H1 (cell line): ENCODE results near the gene GOLGA3.
"Not testable (repeated sequence)": the region's sequence is repeated elsewhere in the genome, so short reads cannot be mapped to it uniquely, and the experiment has no call there.

Source experiments
- EZH2 ChIP-seq: fragments of 200-600 bp; sonication (generic); IDR thresholded peaks from 2 replicates; pipeline ENCODE4 v1.7.1; 2012; ENCODE audit warnings: low read depth, mild to moderate bottlenecking, moderate library complexity, low read length, inconsistent platforms; ENCODE audit not compliant: severe bottlenecking
- RFX5 ChIP-seq: IDR thresholded peaks from 2 replicates; pipeline ENCODE4 v1.6.1; 2011; ENCODE audit warnings: low read depth, low read length, improper control_type of control experiment, borderline replicate concordance
- RNF2 ChIP-seq: fragments of 200-900, 300-1000 bp; sonication (generic); IDR thresholded peaks from 2 replicates; pipeline ENCODE4 v1.7.1; 2016; ENCODE audit warnings: borderline replicate concordance, low read depth, mild to moderate bottlenecking, antibody characterized with exemption, low read length; ENCODE audit not compliant: poor library complexity, severe bottlenecking; ENCODE audit errors: missing control alignments
- TF ChIP-seq, protein P1 (sequence below): IDR thresholded peaks from 2 replicates; pipeline ENCODE4 v1.6.1; 2012; ENCODE audit warnings: low read length, inconsistent platforms
- TF ChIP-seq, protein P2 (sequence below), 3 experiments: IDR thresholded peaks; 1 replicate in 2 of 3; 2 replicates in 1 of 3; pipeline versions ENCODE4 v1.5.1 to v1.6.1; 2011; ENCODE audit warnings: low read length in 3 of 3, mild to moderate bottlenecking in 3 of 3, inconsistent platforms in 2 of 3, low read depth in 1 of 3, moderate library complexity in 1 of 3; ENCODE audit not compliant: insufficient read depth in 1 of 3; ENCODE audit errors: control extremely low read depth in 1 of 3

DNA sequence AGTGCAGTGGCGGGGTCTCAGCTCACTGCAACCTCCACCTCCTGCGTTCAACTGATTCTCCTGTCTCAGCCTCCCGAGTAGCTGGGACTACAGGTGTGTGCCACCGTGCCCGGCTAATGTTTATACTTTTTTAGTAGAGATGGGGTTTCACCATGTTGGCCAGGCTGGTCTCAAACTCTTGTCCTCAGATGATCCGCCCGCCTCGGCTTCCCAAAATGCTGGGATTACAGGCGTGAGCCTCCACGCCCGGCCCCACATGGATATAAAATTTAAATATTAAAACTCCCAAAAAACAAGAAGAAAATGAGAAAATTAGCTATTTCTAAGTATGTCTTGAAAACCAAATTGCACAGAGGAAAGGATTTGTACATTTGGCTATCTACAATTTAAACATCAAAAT is 16.0 kb upstream of the GOLGA3 start:
- TF ChIP-seq, protein P1, sequence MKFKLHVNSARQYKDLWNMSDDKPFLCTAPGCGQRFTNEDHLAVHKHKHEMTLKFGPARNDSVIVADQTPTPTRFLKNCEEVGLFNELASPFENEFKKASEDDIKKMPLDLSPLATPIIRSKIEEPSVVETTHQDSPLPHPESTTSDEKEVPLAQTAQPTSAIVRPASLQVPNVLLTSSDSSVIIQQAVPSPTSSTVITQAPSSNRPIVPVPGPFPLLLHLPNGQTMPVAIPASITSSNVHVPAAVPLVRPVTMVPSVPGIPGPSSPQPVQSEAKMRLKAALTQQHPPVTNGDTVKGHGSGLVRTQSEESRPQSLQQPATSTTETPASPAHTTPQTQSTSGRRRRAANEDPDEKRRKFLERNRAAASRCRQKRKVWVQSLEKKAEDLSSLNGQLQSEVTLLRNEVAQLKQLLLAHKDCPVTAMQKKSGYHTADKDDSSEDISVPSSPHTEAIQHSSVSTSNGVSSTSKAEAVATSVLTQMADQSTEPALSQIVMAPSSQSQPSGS = not testable (repeated sequence)
- TF ChIP-seq, protein P2, sequence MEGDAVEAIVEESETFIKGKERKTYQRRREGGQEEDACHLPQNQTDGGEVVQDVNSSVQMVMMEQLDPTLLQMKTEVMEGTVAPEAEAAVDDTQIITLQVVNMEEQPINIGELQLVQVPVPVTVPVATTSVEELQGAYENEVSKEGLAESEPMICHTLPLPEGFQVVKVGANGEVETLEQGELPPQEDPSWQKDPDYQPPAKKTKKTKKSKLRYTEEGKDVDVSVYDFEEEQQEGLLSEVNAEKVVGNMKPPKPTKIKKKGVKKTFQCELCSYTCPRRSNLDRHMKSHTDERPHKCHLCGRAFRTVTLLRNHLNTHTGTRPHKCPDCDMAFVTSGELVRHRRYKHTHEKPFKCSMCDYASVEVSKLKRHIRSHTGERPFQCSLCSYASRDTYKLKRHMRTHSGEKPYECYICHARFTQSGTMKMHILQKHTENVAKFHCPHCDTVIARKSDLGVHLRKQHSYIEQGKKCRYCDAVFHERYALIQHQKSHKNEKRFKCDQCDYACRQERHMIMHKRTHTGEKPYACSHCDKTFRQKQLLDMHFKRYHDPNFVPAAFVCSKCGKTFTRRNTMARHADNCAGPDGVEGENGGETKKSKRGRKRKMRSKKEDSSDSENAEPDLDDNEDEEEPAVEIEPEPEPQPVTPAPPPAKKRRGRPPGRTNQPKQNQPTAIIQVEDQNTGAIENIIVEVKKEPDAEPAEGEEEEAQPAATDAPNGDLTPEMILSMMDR (IDR thresholded peaks at IDR 0.05; ENCODE audit: control extremely low read depth in 1 of 3, insufficient read depth in 1 of 3, low read depth in 1 of 3, low read length in 3 of 3) = not testable (repeated sequence)
- not testable (repeated sequence) for TF ChIP-seq RNF2, RFX5, EZH2
